Measurements from ENCODE around the gene OSGIN1.

- TF ChIP-seq CTCF (IDR thresholded peaks at IDR 0.05) (no peak), EZH2 (IDR thresholded peaks at IDR 0.05; ENCODE audit: borderline replicate concordance, insufficient read depth, low read depth, low read length, poor library complexity, severe bottlenecking) (no peak)
Observed at GRCh38 chr16:83978401-83978904, 25.4 kb downstream of the OSGIN1 start.

All from B cell (primary cell).